NCI-H1417 treated with DMSO at 0.1 percent for 48 hours (cell line): ENCODE measurements around the gene FAU.

ENCODE experiments used
- DNase-seq: peaks from one replicate; lab custom pipeline; 2025; lab: John Stamatoyannopoulos, UW

Gene FAU

DNA sequence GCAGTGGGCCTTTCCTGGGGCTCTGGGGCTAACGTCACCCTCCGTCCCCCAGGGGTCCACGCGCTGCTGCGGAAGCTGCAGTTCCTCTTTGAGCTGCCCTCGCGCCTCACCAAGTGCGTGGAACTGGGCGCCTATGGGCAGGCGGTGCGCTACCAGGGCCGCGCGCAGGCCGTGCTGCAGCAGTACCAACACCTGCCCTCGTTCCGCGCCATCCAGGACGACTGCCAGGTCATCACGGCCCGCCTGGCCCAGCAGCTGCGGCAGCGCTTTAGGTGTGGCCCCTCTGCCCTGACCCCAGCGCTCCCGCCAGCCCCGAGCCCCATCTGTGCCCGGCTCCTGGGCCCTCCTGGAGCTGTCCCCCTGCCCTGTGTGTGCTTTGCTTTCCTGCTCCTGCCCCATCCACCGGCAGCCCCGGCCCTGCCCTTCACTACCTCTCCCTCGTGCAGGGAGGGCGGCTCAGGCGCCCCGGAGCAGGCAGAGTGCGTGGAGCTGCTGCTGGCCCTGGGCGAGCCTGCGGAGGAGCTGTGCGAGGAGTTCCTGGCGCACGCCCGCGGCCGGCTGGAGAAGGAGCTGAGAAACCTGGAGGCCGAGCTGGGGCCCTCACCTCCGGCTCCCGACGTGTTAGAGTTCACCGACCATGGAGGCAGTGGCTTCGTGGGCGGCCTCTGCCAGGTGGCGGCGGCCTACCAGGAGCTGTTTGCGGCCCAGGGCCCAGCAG, 14.0 kb downstream of the FAU start:
- no peak for DNase-seq

DNA sequence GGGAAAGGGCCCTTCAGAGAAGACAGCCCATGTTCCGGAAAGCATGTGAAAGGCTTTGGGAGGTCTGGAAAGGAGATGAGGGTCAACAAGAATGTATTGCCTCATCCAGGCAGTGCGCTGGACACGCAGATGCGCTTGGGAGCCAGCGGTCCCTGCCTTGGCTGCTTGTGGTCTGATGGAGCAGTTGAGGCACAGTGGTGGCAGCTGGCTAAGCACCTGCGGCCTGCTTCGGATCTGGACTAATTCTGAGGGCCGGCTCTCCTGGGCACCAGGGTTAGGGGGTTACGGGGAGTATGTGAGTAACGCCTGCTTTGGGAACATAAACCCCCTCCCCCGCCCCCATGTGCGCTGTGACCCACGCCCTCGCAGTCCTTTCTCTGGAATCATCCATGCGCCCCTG, 14.9 kb downstream of the FAU start:
- DNase-seq, result no peak

DNA sequence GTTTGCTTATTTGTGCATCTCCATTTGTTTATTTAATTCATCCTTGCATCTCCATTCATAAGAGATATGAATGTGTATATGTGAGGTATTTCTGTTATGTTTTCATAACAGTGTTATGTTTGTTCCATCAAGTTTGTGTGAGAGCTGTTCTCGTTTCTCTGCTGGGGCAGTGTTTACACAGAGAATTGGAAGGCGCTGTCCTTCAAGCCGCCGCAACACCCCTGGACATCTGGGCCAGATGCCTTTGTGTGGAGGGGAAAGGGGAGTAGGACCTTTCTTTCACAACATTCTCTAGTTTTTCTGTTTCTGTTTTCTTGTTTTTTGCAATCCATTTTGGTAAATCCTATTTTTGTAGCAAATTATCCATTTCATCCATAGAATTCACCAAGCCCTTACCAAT, 17.3 kb downstream of the FAU start:
- no peak for DNase-seq

DNA sequence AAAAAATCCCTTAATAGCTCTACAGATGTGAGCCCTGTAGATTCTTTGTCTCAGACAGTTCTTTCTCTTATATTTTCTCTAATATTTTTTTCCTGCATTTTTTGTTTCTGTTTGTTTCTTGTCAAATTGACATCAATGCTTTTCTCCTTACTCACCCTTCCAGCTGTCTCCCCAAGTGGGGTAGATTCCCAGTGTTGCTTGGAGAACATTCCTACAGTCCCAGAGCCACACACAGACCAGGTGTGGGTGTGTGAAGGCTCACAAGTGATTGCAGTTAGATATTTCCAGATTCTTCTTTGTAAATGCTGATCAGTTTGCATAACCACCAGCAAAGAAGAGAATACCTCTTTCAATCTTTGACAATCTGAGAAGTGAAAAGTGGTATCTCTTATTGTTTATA, 18.5 kb downstream of the FAU start:
- no peak for DNase-seq

DNA sequence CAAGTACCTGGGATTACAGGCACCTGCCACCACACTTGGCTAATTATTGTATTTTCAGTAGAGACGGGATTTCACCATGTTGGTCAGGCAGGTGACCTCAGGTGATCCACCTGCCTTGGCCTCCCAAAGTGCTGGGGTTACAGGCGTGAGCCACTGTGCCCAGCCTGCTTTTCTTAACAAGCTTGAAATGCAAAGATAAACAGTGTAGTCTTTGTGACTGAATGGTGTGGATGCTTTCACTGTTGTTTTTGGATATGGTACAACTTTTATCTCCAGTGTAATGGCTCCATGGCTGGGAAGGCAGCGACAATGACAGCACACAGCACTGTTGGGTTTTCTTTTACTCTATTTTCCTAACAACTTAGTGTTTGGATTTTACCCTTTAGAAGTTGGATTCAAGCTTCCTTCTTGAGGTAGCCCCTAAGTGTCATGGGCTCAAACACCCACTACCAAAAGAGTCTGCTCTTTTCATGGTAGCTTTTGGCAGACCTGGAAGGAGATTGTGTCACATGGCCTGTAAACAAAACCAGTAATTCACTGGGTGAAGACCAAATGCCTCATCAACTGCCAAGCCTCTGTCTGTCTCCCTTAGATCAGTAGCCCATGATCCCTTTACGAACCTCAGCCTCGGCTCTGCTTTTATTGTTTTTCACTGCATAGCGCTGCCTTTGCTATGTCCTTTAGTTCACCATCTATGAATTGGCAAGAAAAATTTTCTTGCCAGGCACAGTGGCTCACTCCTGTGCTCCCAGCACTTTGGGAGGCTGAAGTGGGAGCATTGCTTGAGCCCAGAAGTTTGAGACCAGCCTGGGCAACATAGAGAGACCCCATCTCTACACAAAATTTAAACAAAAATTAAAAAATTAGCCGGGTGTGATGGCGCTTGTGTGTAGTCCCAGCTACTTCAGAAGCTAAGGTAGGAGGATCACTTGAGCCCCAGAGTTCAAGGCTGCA, 19.5 kb downstream of the FAU start:
- no peak for DNase-seq

DNA sequence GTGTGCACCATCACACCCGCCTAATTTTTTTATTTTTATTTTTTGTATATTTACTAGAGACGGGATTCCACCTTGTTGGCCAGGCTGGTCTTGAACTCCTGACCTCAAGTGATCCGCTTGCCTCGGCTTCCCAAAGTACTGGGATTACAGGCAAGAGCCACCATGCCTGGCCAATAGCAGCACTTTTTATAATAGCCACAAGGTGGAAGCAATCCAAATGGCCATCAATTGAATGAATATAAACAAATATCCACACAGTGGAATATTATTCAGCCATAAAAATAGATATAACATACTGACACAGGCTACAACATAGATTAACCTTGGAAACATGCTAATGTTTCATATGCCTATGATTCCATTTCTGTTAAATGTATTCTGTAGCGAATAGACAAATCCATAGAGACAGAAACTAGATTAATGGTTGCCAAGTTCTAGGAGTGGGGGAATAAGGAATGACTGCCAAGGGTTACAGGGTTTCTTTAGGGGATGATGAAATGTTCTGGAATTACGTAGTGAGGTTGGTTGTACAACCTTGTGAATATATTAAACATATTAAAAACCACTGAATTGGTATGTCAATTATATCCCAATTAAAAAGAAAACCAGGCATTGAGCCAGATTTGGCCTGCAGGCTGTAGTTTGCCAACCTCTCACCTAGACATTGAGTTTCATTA, 21.1 kb downstream of the FAU start:
- no peak for DNase-seq

DNA sequence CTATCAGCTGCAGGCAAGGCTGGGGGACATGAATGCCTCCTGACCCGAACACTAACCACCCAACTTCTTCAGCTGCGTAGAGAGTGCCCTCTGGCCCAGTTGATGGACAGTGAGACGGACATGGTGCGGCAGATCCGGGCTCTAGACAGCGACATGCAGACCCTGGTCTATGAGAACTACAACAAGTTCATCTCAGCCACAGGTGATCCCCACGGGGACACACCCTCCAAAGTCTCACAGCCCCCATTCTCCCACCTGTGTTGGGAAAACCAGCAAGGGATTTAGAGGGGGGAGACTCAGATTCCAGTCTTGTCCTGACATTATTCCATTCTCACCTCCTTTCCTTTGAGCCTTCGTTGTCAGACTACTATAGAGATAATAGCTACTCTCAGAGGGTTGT, 25.0 kb downstream of the FAU start:
- DNase-seq, result no peak

DNA sequence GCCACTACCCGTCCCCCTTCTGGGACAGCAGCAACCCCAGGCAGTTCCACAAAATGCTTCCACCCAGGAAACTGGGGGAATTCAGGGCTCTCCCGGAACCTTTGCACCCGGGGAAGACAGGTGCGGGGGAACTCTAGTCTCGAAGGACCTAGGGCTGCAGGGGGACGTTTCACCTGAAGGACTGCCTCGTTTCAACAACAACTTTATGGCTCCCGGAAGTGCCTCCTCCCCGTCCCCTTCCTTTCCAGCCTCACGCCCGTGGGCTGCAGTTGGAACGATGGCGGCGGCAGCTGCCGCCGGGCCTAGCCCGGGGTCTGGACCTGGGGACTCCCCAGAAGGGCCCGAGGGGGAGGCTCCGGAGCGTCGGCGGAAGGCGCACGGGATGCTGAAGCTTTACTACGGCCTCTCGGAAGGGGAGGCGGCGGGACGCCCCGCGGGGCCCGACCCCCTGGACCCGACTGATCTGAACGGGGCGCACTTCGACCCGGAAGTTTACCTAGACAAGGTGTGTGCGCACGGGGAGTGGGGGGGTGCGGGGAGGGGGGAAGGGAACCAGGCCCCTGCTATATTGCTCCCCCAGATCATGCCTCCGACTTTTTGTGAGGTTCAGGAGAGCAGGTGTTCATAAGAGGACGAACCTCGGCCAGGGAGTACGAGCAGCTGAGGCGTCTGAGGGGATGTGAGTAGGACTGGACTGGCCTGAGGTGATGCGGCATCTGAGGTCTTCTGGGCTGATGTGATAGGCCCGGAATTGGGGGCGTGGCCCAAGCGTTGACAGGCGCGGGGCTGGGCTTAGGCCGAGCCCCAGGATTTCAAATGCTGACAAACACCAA, 25.7 kb downstream of the FAU start, which contains the start of gene VPS51:
Gene VPS51 (plus strand): TSS at position 241 of the 833 bp plus-strand sequence. CDS start 37 bp downstream, at position 278.
- peak; percentile 47 for DNase-seq

DNA sequence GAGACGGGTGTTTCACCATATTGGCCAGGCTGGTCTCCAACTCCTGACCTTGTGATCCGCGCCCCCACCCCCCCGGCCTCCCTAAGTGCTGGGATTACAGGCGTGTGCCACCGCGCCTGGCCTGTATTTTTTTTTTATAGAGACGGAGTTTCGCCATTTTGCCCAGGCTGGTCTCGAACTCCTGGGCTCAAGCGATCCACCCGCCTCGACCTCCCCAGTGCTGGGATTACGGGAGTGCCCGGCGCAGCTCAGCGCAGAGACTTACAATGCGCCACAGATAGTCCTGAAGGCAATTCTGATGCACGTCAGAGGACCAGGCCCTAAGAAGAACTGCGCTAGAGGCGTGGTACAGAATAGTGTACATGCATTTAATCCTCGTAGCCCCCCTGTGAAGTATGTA, 26.5 kb downstream of the FAU start:
- no peak for DNase-seq

DNA sequence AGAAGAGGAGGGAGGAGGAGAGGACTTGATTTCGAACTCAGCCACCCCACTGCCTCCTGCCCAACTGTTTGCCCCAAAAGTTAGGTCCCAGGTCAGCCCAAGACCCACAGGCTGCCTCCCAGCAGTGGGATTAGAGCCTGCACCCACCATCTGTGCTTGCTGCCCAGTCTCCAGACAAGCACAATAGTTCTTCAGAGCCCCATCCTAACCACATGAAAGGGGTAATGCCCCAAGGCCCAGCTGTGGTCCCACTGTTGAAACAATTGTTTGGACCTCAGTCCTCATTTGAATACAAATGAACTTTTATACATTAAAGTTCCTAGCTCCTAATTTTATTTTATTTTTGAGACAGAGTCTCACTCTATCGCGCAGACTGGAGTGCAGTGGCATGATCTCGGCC, 31.3 kb downstream of the FAU start:
- DNase-seq, result no peak

DNA sequence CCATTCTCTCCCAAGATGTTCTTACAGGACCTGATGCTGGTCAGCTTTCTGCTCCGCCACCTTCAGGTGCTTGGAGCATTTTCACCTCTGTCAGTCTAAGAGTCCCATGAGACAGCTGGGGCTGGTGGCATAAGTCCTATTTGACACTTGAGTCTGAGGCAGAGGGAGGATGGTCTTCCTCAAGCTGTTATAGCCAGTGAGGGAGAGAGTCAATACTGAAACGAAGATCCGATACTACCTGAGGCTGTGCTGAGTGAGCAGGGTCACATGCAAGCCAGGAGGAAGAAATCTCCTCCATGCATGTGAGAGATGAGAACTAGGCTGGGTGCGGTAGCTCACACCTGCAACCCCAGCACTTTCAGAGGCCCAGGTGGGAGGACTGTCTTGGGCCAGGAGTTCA, 32.3 kb downstream of the FAU start:
- DNase-seq, result no peak

DNA sequence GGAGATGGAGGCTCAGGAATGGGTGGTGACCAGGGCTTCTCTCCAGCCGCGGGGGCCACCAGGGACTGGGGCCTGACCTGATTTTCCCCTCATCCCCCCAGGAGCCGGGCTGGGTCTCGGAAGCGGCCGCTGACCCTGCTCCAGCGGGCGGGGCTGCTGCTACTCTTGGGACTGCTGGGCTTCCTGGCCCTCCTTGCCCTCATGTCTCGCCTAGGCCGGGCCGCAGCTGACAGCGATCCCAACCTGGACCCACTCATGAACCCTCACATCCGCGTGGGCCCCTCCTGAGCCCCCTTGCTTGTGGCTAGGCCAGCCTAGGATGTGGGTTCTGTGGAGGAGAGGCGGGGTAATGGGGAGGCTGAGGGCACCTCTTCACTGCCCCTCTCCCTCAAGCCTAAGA, 34.1 kb downstream of the FAU start:
- no peak for DNase-seq

DNA sequence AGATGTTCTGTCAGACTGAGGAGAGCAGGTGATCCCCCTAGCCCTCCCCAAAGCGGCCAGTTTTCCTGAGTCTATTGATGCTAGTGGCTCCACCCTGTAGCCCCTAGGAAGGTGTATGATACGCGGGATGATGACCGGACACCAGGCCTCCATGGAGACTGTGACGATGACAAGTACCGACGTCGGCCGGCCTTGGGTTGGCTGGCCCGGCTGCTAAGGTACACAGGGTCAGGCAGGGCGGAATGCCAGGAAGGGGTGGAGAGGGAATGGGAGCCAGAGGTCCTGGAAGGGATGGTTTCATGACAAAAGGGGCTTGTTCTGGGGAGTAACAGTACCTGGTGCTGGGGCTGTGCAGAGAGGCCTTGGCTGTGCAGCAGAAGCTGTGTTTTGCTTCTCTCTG, 34.7 kb downstream of the FAU start:
- DNase-seq, result no peak

DNA sequence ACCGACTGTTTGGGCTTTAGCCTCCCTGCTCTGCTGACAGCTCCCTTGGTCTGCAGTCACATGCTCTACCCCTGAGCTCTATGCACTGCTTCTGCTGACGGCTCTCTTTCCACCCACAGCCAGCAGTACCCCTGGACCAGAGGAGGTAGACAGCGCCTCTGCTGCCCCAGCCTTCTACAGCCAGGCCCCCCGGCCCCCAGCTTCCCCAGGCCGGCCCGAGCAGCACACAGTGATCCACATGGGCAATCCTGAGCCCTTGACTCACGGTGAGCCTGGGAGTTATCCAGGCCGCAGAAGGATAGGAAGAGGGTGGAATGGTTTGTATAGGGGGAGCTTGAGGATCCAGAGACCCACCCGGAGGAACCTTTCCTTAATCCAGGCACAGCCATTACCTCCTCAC, 35.1 kb downstream of the FAU start:
- no peak for DNase-seq

DNA sequence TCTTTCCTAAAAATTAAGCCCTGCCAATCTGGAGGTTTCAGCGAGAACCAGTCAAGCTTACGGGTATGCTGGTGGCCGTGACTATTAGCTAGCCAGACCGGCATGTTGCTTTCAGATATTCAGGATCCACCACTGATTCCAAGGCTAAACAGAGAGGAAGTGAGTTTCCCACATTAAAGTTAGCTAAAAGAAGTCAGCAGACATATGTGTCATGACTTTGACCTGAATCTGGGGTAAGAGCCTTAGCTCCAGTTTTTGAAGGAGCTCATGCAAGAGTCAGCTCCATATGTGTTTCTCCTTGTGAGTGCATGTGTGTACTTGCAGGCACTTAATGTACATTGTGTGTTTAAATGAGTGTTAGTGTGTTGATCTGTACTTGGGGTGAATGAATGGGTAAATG, 36.5 kb downstream of the FAU start:
- DNase-seq, result no peak

DNA sequence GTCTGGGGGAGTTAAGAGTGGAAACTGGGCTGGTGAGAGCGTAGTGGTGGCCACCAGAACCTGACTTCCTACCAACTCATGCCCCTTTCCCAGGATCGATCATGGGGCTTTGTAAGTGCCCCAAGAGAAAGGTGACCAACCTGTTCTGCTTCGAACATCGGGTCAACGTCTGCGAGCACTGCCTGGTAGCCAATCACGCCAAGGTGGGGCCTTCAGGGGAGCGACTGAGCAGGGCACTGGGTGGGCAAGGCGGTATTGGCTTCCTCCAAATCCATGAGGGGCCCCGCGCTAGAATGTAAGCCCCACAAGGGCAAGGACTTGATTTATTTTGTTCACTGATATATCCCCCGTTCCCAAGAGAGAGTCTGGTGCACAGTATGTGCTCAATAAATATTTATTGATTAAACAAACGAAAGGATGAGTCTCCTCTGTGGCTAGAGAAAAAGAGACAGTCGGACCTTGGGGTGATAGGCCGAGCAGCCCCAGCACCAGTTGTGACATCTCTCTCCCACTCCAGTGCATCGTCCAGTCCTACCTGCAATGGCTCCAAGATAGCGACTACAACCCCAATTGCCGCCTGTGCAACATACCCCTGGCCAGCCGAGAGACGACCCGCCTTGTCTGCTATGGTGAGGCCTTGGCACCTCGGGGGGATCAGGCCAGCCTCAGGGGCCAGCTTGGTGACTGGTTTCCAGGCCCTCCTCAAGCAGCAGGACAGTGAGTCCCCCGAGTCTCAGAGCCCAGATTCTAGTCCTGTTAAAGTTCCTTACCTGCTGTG, 37.1 kb downstream of the FAU start:
- DNase-seq, result no peak

DNA sequence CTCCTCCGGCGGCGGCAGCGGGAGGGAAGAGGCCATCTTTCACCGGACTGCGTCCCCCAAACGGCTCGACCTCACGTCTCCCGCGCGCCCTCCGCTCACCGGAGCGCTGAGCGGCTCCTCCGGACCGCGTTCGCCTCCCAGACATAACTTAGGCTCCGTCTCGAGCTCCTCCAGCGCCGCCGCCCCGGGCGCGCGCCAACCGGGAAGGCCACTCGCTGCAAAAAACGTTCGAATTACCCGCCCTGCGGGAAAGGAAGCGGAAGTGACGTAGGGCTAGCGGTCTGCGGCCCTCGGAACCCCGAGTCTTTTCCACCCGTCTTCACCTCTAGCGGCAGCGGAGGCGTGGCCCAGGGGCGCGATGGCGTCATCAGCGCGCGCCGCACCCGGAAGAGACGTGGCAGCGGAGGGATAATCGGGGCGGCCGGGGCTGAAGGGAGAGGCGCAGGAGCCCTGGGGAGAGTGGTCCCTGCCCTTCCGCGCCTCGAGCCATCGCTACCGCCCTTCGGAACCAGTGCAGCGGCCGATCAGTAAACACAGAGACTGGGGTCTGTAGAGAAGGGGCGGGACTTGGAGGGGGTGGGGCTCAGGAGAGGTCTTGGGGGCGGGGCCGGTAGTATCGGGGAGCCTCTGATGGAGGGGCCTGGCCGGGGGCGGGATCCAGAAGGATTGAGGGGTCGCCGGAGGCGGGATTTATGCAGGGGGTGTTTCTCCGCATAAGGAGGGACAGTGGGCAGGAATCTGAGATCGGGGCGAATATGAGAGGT, 37.9 kb downstream of the FAU start, which contains the start of the genes CDCA5 and ZFPL1:
Gene CDCA5 (minus strand): TSS at position 207 of the 764 bp plus-strand sequence. CDS start 62 bp downstream, at position 145.
Gene ZFPL1 (plus strand): TSS at position 389 of the 764 bp plus-strand sequence. CDS start 477 bp downstream, outside the sequence.
- DNase-seq, result peak; percentile 82

DNA sequence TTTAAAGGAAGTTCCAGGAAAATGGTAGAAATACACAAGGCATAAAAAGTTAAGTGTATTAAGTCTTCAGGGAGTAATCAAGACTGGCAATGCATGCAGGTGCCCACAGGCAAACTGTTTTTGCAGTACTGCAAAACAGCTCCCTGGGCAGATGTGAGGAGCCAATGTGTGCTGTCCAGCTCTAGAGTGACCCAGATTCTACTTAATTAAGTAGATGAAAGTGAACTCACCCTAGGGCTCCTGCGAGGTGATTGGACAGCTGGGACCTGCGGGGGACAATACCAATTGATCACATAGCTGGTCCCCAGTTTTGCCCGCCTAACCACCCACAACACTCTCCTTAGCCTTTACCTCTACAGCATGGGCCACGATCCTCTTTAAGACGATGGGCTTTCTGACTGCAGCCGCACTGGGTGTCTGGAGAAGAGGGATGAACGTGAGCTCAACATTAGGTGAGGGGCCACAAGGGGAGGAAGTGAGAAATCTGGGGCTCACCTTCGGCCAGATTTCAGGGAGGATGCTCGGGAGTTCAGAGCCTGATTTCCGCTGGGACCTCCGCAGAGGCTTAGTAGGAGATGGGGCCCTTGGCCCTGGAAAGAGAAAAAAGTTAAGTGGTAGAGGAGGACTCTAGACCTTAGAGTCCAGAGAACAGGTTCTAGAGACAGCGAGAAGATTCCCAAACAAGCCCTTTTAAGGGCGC, 38.6 kb downstream of the FAU start:
- no peak for DNase-seq

DNA sequence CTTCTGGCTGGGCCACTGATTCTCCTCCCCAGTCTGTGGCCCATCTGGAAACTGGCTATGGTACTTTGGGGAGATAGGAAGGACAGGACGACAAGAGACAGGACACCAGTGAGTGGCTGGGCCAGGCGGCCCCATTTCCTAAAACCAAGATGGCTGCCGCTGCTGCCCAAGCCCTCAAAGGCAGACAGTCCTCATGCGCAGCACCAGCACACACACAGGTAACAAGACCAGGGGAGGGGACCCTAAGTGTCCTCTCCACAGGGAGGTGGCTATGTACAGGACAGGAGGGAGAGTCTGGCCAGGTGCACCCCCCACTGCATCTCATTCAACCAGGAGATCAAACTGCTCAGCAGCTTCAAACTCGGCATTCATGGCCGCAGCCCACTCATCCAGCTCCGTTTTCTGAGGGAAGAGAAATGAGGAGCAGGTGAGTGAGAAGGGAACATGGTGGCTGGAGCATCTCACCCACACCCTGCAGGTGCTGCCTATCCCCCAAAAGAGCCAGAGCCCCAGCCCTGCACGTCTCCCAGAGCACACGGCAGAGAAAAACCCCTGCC, 43.1 kb downstream of the FAU start:
- DNase-seq, result no peak
